Measurements from ENCODE around the gene FILIP1L.

DNA sequence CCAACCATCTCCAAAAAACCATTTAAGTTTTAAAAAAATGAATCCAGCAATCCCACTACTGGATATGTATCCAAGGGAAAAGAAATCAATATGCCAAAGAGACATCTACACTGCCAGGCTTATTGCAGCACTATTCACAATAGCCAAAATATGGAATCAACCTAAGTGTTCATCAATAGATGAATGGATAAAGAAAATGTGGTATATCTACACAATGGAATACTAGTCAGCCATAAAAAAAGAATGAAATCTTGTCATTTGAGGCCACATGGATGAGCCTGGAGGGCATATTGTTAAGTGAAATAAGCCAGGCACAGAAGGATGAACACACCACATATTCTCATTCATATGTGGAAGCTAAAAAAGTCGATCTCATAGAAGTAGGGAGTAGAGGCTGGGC lies 136.1 kb downstream of the FILIP1L start:
- TF ChIP-seq KDM1A (CRISPR knock-in tag; IDR thresholded peaks at IDR 0.05), result no peak
- TF ChIP-seq CTCF (CRISPR knock-in tag; IDR thresholded peaks at IDR 0.05), result no peak
- TF ChIP-seq ZNF138 (CRISPR knock-in tag; IDR thresholded peaks at IDR 0.05; ENCODE audit: low read depth), result no peak

Data from HepG2 (cell line).